Left renal pelvis (tissue), 4 donors: ENCODE data around the gene ATAT1. TPM values are rescaled to one million over a fixed set of nuclear protein-coding genes. Genes with fewer than 3 reads are reported as not detected.
A peak's percentile ranks its signal among the peaks of the same experiment; 100 is the strongest.

Source experiments
- DNase-seq, 4 donors: peaks; one replicate each; pipeline ENCODE4 v3.0.0-alpha.2; 2013; ENCODE audit warnings: low read depth in 4 of 4, low spot score in 3 of 4
- polyA plus RNA-seq, 4 donors: library from polyadenylated mRNA; unstranded; fragments of 120-200 nt; gene quantifications; one replicate each; pipeline ENCODE4 v1.2.1, GENCODE V29; 2013; ENCODE audit not compliant: insufficient read length in 4 of 4

The ATAT1 gene
- polyA plus RNA-seq, 4 donors, result 33.7 to 66.4 (median 39.8) TPM

- no peak for DNase-seq
Observed at GRCh38 chr6:30612687-30613248, 13.9 kb upstream of the ATAT1 start.

- DNase-seq, result no peak
Observed at GRCh38 chr6:30613251-30614043, 13.2 kb upstream of the ATAT1 start.

GRCh38 chr6:30614044-30614842 is 12.4 kb upstream of the ATAT1 start:
- no peak for DNase-seq

- DNase-seq, result peak; percentile 93 to 97 (median 96)
Observed at GRCh38 chr6:30614843-30615218, 11.8 kb upstream of the ATAT1 start.

GRCh38 chr6:30615219-30615957 is 11.3 kb upstream of the ATAT1 start:
- no peak for DNase-seq

GRCh38 chr6:30615958-30616810 is 10.5 kb upstream of the ATAT1 start:
- no peak for DNase-seq

GRCh38 chr6:30616811-30617564 is 9.7 kb upstream of the ATAT1 start, which contains the start of gene PPP1R10:
Gene PPP1R10, minus strand, starts transcription at chr6:30617243. Its CDS starts 7,299 bp downstream, at chr6:30609944.
- DNase-seq, result peak; percentile 100

GRCh38 chr6:30617565-30618269 is 9.0 kb upstream of the ATAT1 start, which contains the start of gene MRPS18B:
Gene MRPS18B, plus strand, starts transcription at chr6:30617840. Its CDS starts 26 bp downstream, at chr6:30617866.
- DNase-seq, result peak; percentile 97 to 99 (median 98)

GRCh38 chr6:30618270-30618797 is 8.3 kb upstream of the ATAT1 start:
- no peak for DNase-seq

GRCh38 chr6:30619561-30619960 is 7.1 kb upstream of the ATAT1 start:
- no peak for DNase-seq

- DNase-seq, result no peak
Observed at GRCh38 chr6:30625511-30625910, 1.2 kb upstream of the ATAT1 start.

- DNase-seq, result no peak
Observed at GRCh38 chr6:30635834-30636233, 9.2 kb downstream of the ATAT1 start.

GRCh38 chr6:30640481-30640880 is 13.8 kb downstream of the ATAT1 start:
- no peak for DNase-seq

- no peak for DNase-seq
Observed at GRCh38 chr6:30641048-30641447, 14.4 kb downstream of the ATAT1 start.

- DNase-seq, result no peak
Observed at GRCh38 chr6:30643656-30644055, 17.0 kb downstream of the ATAT1 start.

- DNase-seq, result no peak
Observed at GRCh38 chr6:30644769-30645168, 18.1 kb downstream of the ATAT1 start.

- no peak for DNase-seq
Observed at GRCh38 chr6:30645989-30646388, 19.3 kb downstream of the ATAT1 start.
